NCI-H187 treated with DMSO at 0.1 percent for 48 hours (cell line): ENCODE data around the gene LAMC3.

Experiments used
- DNase-seq: peaks from one replicate; lab custom pipeline; 2025; lab: John Stamatoyannopoulos, UW

LAMC3 gene

DNA sequence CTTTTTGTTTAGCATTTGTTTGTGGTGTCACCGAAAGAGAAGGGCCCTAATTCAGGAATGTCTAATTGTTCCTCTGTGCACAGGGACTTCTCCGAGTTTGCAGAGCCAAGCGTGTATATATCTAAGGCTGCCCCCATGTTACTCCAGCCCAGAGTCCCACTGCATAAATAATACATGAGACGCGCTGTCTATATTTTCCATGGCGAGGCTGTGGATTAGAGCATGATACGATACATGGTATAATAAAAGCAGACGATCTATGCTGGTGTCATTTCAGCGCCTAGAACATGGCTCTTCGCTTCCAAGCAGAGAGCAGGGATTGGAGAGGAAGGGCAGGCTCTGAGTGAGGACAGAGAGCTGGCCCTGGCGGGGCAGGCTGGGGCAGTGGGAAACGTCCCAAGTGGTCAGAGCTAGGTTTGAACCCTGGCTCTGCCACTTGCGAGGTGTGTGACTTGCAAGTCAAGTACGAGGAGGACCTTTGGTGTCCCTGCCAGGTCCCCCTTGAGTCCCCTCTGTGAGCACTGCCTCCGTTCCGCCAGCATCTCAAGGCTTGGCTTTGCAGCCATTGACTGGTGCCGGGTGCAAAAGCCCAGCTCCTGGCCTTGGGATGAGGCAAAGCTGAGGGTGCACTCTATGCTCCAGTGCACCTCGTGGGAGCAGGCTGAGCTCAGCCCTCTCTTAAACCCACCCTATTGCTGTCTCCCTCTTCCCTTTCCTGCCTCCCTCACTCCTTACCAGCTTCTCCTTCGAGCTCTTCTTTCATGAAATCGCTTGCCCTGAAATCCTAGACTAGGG is 29.2 kb upstream of the LAMC3 start:
- DNase-seq, result no peak

DNA sequence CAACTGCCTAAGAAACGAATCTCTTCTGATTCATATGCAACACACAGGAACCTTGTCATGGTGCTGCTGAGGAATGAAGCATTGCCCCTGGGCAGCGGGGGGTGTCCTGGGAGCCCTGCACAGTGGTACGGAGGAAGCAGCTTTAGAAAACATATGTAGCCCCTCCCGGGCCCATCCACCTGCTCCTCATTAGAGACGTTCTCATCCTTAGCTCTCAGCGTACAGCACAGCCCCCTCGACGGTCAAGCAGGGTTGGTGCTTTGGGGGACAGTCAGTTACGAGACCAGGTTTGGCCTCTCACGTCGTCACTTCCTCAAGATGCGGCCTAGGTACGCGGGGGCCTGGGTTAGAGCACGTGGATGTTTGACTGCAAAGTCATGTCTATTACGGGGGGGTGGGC is 28.4 kb upstream of the LAMC3 start:
- DNase-seq, result no peak

GRCh38 chr9:130981002-130981755 is 27.8 kb upstream of the LAMC3 start:
- DNase-seq, result no peak

- no peak for DNase-seq
Measured at GRCh38 chr9:130981756-130982137, 27.2 kb upstream of the LAMC3 start.

DNA sequence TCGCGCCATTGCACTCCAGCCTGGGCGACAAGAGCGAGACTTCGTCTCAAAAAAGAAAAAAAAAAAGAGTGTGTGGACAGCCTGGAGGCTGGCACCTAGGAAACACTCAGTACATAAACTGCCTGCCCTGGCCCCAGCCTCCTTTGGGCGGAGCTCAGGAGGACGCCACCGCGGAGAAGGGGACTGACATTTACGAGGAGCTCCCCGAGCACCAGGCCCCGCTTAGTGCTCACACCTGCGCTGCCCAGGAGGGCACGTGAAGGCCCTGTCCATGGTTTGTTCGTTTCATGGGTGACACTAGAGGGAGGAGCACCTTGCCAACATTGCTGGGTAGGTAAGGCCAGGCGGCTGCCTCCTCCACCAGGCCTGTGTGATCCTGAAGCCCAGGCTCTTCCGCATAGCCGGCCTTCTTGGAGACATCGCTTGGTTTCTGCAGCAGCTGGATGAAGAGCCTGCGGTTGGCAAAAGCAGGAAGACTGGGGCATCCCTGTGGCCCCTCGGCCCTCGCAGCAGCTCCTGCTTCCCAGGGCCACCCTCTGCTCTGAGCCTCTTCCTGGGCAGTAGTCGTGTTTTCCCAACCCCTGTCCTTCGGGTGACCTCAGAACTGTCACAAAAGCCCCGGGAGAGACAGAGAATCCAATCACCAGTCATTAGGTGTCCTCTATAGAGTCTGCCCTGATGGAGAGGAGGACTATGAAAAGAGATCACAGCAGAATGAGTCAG is 26.2 kb upstream of the LAMC3 start:
- DNase-seq, result no peak

DNA sequence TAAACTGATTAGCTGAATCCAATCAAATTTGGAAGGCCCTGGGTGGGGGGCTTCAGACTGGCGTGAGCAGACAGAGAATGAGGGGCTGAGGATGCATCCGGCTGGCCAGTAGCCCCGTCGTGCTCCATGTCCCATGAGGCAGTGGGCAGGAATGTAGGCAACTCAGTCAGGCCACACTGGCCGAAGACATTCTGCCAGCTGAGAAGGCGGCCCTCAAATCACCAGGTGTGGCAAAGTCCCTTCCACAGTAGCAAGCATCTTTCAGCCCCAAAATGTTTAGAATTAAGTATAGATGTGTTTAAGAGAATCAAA is 25.7 kb upstream of the LAMC3 start:
- DNase-seq, result no peak

- DNase-seq, result no peak
Measured at GRCh38 chr9:130983970-130984369, 25.0 kb upstream of the LAMC3 start.

- no peak for DNase-seq
Measured at GRCh38 chr9:130984521-130984920, 24.5 kb upstream of the LAMC3 start.

- DNase-seq, result no peak
Measured at GRCh38 chr9:130985029-130985428, 23.9 kb upstream of the LAMC3 start.

GRCh38 chr9:130985606-130986162 is 23.3 kb upstream of the LAMC3 start:
- DNase-seq, result no peak

- no peak for DNase-seq
Measured at GRCh38 chr9:130986356-130986965, 22.5 kb upstream of the LAMC3 start.

GRCh38 chr9:130987054-130987453 is 21.9 kb upstream of the LAMC3 start:
- DNase-seq, result no peak

DNA sequence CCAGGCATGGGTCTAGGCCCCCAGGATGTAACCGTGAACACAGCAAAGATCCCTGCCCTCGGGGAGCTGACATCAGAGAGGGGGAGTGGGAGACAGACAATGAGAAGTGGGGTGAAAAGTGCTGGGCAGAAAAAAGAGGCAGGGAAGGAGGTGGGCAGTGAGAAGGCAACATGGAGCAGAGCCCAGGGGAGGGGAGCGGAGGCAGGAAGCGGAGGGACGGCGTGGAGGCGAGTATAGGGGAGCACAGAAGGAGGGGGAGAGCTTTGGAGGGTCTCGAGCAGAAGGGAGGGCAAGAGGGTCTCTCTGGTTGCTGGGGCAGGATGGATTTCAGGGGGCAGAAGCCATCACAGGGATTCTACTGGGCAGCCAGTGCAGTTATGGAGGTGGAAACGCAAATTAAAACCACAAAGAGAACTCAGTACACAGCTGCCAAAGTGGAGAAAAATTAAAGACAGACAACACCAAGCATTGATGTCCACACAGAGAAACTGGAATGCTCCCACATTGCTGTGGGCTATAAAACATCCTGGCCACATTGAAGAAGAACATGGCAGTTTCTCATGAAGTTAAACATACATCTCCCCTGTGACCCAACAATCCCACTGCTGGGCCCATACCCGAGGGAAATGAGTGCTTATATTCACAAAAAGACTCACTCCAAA is 21.1 kb upstream of the LAMC3 start:
- DNase-seq, result no peak

GRCh38 chr9:130988400-130988747 is 20.6 kb upstream of the LAMC3 start:
- no peak for DNase-seq

DNA sequence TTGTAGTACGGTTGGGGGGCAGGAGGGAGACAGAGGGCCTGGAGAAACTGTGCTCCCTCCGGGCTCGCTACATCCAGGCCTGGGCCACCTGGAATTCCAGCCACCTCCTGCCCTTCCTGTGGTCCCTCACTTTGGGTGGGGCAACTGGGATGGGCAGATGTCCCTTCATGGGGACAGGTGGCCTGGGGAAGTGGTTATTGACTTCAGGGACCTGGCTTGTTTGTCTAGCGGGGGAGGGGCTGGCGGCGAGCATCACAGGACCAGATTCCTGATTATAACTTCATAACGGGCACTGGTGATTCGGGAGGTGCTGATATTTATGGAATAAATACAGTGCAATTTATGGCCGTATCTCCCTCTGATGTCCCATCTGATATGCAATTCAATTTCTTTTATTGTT is 20.1 kb upstream of the LAMC3 start:
- DNase-seq, result no peak

- DNase-seq, result no peak
Measured at GRCh38 chr9:130989391-130989790, 19.6 kb upstream of the LAMC3 start.

- DNase-seq, result no peak
Measured at GRCh38 chr9:130989891-130990290, 19.1 kb upstream of the LAMC3 start.

GRCh38 chr9:130990306-130990977 is 18.5 kb upstream of the LAMC3 start:
- DNase-seq, result no peak

- DNase-seq, result no peak
Measured at GRCh38 chr9:130990978-130991777, 17.8 kb upstream of the LAMC3 start.
